Hepatocyte (in vitro differentiated cells): ENCODE measurements around the gene TECR. TPM values are rescaled to one million over a fixed set of nuclear protein-coding genes. Genes with fewer than 3 reads are reported as not detected.
"Not testable (repeated sequence)": the region's sequence is repeated elsewhere in the genome, so short reads cannot be mapped to it uniquely, and the experiment has no call there.

Experiments
- DNase-seq: peaks from one replicate; pipeline ENCODE4 v3.0.0-alpha.2; 2016; ENCODE audit warnings: low spot score
- H2AFZ ChIP-seq: fragments of 200-600 bp; sonication (generic); 2 replicates; pipeline ENCODE4 v1.6.0; 2016; ENCODE audit warnings: antibody characterized with exemption, mild to moderate bottlenecking
- H3K27ac ChIP-seq: fragments of 200-600 bp; sonication (generic); 2 replicates; pipeline ENCODE4 v1.5.1; 2016; ENCODE audit warnings: mild to moderate bottlenecking
- H3K27me3 ChIP-seq: fragments of 200-600 bp; sonication (generic); 2 replicates; pipeline ENCODE4 v1.6.1; 2016
- H3K36me3 ChIP-seq: fragments of 200-600 bp; sonication (generic); replicated peaks from 2 replicates; pipeline ENCODE4 v1.5.1; 2016; ENCODE audit warnings: low read depth; ENCODE audit not compliant: insufficient read depth
- H3K4me1 ChIP-seq: fragments of 200-600 bp; sonication (generic); 2 replicates; pipeline ENCODE4 v1.5.1; 2016; ENCODE audit warnings: mild to moderate bottlenecking, moderate library complexity; ENCODE audit not compliant: insufficient read depth
- H3K4me2 ChIP-seq: fragments of 200-600 bp; sonication (generic); 2 replicates; pipeline ENCODE4 v1.6.0; 2016
- H3K4me3 ChIP-seq: fragments of 200-600 bp; sonication (generic); 2 replicates; pipeline ENCODE4 v1.5.1; 2016; ENCODE audit warnings: mild to moderate bottlenecking
- H3K79me2 ChIP-seq: fragments of 200-600 bp; sonication (generic); 2 replicates; pipeline ENCODE4 v1.6.0; 2017; ENCODE audit warnings: mild to moderate bottlenecking
- H3K9me2 ChIP-seq: fragments of 200-600 bp; sonication (generic); replicated peaks from 2 replicates; pipeline ENCODE4 v1.6.0; 2017; ENCODE audit warnings: mild to moderate bottlenecking; ENCODE audit not compliant: insufficient read depth
- H3K9me3 ChIP-seq: fragments of 200-600 bp; sonication (generic); 2 replicates; pipeline ENCODE4 v1.5.1; 2016; ENCODE audit warnings: low read depth, mild to moderate bottlenecking
- H4K20me1 ChIP-seq: fragments of 200-600 bp; sonication (generic); 2 replicates; pipeline ENCODE4 v1.6.0; 2016; ENCODE audit warnings: mild to moderate bottlenecking; ENCODE audit not compliant: insufficient read depth, poor library complexity, severe bottlenecking
- CTCF ChIP-seq: fragments of 200-600 bp; sonication (generic); IDR thresholded peaks from 2 replicates; pipeline ENCODE4 v1.5.1; 2016; ENCODE audit warnings: antibody characterized with exemption, mild to moderate bottlenecking; ENCODE audit not compliant: poor library complexity
- EZH2 ChIP-seq: fragments of 200-600 bp; sonication (generic); IDR thresholded peaks from 2 replicates; pipeline ENCODE4 v1.6.1; 2016; ENCODE audit warnings: antibody characterized with exemption, mild to moderate bottlenecking, borderline replicate concordance
- EZH2phosphoT487 ChIP-seq: fragments of 200-600 bp; sonication (generic); IDR thresholded peaks from one replicate; pipeline ENCODE4 v1.6.1; 2018; ENCODE audit warnings: antibody characterized with exemption, mild to moderate bottlenecking, low read depth, moderate library complexity; ENCODE audit not compliant: unreplicated experiment, severe bottlenecking
- WGBS: methylation state at CpG from one replicate; pipeline ENCODE4 v1.1.6; 2016; ENCODE audit warnings: low lambda C conversion rate; ENCODE audit errors: missing lambda C conversion rate; 5-methylcytosine and 5-hydroxymethylcytosine counted together
- polyA plus RNA-seq: library from polyadenylated mRNA; unstranded; fragments of >200 nt; fragmentation: Nextera tagmentation; extraction: Ambion mirVana; gene quantifications from 2 replicates; pipeline ENCODE4 v1.2.1, GENCODE V29; 2016
- total RNA-seq: library from RNA; depleted of rRNA; stranded (reverse); fragments of >200 nt; gene quantifications from 2 replicates; pipeline ENCODE4 v1.2.3, GENCODE V29; 2014

TECR gene
- total and polyA plus RNA-seq, 2 experiments from 2014 or later: 65.3 to 366 TPM

GRCh38 chr19:14577885-14578427, 48.6 kb downstream of the TECR start:
- no peak overlapping the region for H2AFZ ChIP-seq
- no peak overlapping the region for H3K4me3 ChIP-seq
- no peak overlapping the region for H3K27ac ChIP-seq
- no peaks in the 10 kb centered on the region for H3K27me3 ChIP-seq
- no peaks in the 10 kb centered on the region for H3K36me3 ChIP-seq
- H3K4me2 ChIP-seq: no peak overlapping the region
- TF ChIP-seq CTCF: no peak
- TF ChIP-seq EZH2phosphoT487: no peak
- TF ChIP-seq EZH2: no peak
- H3K9me2 ChIP-seq: no peaks in the 10 kb centered on the region
- no peaks in the 10 kb centered on the region for H3K9me3 ChIP-seq
- H3K4me1 ChIP-seq: no peaks in the 10 kb centered on the region
- no peaks in the 10 kb centered on the region for H4K20me1 ChIP-seq
- H3K79me2 ChIP-seq: no peaks in the 10 kb centered on the region
- DNase-seq: no peak
- WGBS: 50% methylated on average over 6 of the region's 6 CpGs

GRCh38 chr19:14580623-14581237, 51.3 kb downstream of the TECR start:
- H3K36me3 ChIP-seq: no peaks in the 10 kb centered on the region
- H3K9me3 ChIP-seq: no peaks in the 10 kb centered on the region
- H3K79me2 ChIP-seq: no peaks in the 10 kb centered on the region
- H3K9me2 ChIP-seq: no peaks in the 10 kb centered on the region
- no peak overlapping the region for H3K27ac ChIP-seq
- 57% methylated on average over 6 of the region's 6 CpGs for WGBS
- no peak for DNase-seq
- H3K4me3 ChIP-seq: no peak overlapping the region
- no peaks in the 10 kb centered on the region for H4K20me1 ChIP-seq
- H3K4me1 ChIP-seq: no peaks in the 10 kb centered on the region
- no peak for TF ChIP-seq CTCF
- no peak for TF ChIP-seq EZH2
- no peak for TF ChIP-seq EZH2phosphoT487
- H3K27me3 ChIP-seq: no peaks in the 10 kb centered on the region
- no peak overlapping the region for H3K4me2 ChIP-seq
- H2AFZ ChIP-seq: no peak overlapping the region

GRCh38 chr19:14582894-14583340, 53.5 kb downstream of the TECR start, which contains the start of gene CLEC17A:
Gene CLEC17A (plus strand): TSS chr19:14583084. CDS start chr19:14583161, 77 bp downstream.
- Histone ChIP-seq H3K36me3 (no peaks in the 10 kb centered on the region), H4K20me1 (no peaks in the 10 kb centered on the region), H3K4me3 (no peak within 1 kb of the TSS), H3K9me2 (no peaks in the 10 kb centered on the region), H3K4me1 (no peaks in the 10 kb centered on the region), H2AFZ (no peak within 1 kb of the TSS), H3K79me2 (no peaks in the 10 kb centered on the region), H3K27me3 (no peaks in the 10 kb centered on the region), H3K27ac (no peak within 1 kb of the TSS), H3K4me2 (no peak within 1 kb of the TSS), H3K9me3 (no peaks in the 10 kb centered on the region)
- WGBS: 67% methylated on average over 6 of the region's 6 CpGs
- DNase-seq: no peak
- no peak for TF ChIP-seq CTCF
- TF ChIP-seq EZH2: no peak
- no peak for TF ChIP-seq EZH2phosphoT487

- H3K4me1 ChIP-seq, H3K27ac ChIP-seq, H3K4me2 ChIP-seq, H3K79me2 ChIP-seq, H2AFZ ChIP-seq, H3K27me3 ChIP-seq, H3K9me2 ChIP-seq, DNase-seq, H3K36me3 ChIP-seq, H3K9me3 ChIP-seq, H4K20me1 ChIP-seq, H3K4me3 ChIP-seq: not testable (repeated sequence)
- WGBS: 81% methylated on average over 4 of the region's 5 CpGs
These were observed 55.0 kb downstream of the TECR start for GRCh38 chr19:14584372-14584771.

- H3K36me3 ChIP-seq, H4K20me1 ChIP-seq, H3K4me2 ChIP-seq, H2AFZ ChIP-seq, DNase-seq, H3K27me3 ChIP-seq, H3K9me3 ChIP-seq, H3K9me2 ChIP-seq, H3K79me2 ChIP-seq, H3K4me3 ChIP-seq, H3K27ac ChIP-seq, H3K4me1 ChIP-seq: not testable (repeated sequence)
- WGBS: 61% methylated on average over 3 of the region's 3 CpGs
These were observed 55.8 kb downstream of the TECR start for GRCh38 chr19:14585187-14585586.

GRCh38 chr19:14589433-14589832, 60.0 kb downstream of the TECR start:
- H3K27ac ChIP-seq, H3K4me3 ChIP-seq, H3K79me2 ChIP-seq, DNase-seq, H3K36me3 ChIP-seq, H3K4me1 ChIP-seq, H3K4me2 ChIP-seq, H4K20me1 ChIP-seq, H3K9me3 ChIP-seq, H3K27me3 ChIP-seq, H3K9me2 ChIP-seq, H2AFZ ChIP-seq: not testable (repeated sequence)
- WGBS: 64% methylated on average over 3 of the region's 4 CpGs
